NCI-H460 (cell line): ENCODE results near the gene IFIT2. TPM values are rescaled to one million over a fixed set of nuclear protein-coding genes. Genes with fewer than 3 reads are reported as not detected.
"Not testable (repeated sequence)": the region's sequence is repeated elsewhere in the genome, so short reads cannot be mapped to it uniquely, and the experiment has no call there.

Source experiments
- DNase-seq: peaks from one replicate; pipeline ENCODE4 v3.0.0-alpha.2; 2016; ENCODE audit warnings: low read depth; ENCODE audit errors: extremely low read depth
- total RNA-seq: library from RNA; depleted of rRNA; stranded (reverse); fragments of >200 nt; shearing (Covaris generic); gene quantifications from 2 replicates; pipeline ENCODE4 v1.2.3, GENCODE V29; 2014

Gene IFIT2
- total RNA-seq, 1 experiment from 2014 or later: 1.2 TPM

DNA sequence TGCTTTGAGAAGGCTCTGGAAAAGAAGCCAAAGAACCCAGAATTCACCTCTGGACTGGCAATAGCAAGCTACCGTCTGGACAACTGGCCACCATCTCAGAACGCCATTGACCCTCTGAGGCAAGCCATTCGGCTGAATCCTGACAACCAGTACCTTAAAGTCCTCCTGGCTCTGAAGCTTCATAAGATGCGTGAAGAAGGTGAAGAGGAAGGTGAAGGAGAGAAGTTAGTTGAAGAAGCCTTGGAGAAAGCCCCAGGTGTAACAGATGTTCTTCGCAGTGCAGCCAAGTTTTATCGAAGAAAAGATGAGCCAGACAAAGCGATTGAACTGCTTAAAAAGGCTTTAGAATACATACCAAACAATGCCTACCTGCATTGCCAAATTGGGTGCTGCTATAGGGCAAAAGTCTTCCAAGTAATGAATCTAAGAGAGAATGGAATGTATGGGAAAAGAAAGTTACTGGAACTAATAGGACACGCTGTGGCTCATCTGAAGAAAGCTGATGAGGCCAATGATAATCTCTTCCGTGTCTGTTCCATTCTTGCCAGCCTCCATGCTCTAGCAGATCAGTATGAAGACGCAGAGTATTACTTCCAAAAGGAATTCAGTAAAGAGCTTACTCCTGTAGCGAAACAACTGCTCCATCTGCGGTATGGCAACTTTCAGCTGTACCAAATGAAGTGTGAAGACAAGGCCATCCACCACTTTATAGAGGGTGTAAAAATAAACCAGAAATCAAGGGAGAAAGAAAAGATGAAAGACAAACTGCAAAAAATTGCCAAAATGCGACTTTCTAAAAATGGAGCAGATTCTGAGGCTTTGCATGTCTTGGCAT lies 4.8 kb downstream of the IFIT2 start:
- DNase-seq: no peak

DNA sequence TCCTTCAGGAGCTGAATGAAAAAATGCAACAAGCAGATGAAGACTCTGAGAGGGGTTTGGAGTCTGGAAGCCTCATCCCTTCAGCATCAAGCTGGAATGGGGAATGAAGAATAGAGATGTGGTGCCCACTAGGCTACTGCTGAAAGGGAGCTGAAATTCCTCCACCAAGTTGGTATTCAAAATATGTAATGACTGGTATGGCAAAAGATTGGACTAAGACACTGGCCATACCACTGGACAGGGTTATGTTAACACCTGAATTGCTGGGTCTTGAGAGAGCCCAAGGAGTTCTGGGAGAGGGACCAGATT lies 5.4 kb downstream of the IFIT2 start:
- no peak for DNase-seq

DNA sequence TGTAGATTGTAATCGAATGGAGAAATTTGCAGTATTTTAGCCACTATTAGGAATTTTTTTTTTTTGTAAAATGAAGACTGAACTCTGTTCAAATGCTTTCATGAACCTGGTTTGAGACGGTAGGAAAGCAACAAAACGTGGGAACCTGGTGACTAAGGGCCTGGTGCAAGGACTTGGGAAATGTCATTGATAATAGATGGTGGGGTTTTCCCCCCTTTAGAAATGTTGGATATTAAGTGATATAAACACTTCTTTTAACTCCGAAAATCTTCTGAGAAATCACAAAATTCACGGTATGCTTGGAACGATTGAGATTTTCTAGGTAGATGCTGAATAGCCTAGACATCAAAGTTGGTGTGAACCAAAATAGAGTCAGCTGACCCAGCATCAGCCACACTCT lies 6.4 kb downstream of the IFIT2 start:
- DNase-seq: no peak

DNA sequence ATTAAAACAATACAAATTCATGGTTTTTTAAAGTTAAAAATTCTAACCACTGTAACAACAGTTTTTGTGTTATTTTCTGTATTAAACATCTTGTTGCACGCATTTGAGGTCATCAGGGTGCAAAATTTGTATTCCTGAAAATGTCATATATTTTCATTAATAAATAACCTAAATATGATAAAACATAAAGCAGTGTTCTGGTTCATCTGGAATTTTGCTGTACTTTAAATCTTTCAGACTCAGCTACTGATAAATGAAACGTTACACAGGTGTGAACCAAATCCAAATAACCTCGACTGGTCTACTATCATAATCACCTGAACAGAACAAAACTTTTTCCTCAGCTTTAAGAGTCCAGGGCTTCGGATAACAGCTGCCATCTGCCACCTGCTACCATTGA lies 6.9 kb downstream of the IFIT2 start:
- no peak for DNase-seq

- no peak for DNase-seq
Measured at GRCh38 chr10:89309156-89310055, 7.6 kb downstream of the IFIT2 start.

GRCh38 chr10:89310056-89310893 lies 8.4 kb downstream of the IFIT2 start:
- no peak for DNase-seq

- DNase-seq: no peak
Measured at GRCh38 chr10:89312973-89313372, 11.1 kb downstream of the IFIT2 start.

DNA sequence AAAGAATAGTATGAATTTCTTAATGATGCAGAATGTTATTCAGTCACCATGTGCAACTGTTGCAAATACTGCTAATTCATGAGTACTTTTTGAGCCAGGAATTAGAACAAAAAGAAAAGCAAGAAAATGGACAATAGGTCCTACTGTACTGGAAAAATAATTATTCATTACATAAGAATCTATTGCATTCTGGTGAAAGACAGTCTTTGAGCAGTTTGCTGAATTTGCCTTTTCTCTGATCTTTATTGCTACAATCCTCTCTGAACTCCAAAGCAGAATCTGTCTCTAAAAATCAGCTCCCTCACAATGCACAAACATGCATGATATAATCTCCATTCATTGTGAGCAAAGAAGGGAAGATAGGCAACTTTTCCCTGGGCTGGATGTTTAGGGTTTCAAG lies 12.8 kb downstream of the IFIT2 start:
- DNase-seq: no peak

- DNase-seq: not testable (repeated sequence)
Measured at GRCh38 chr10:89318047-89318446, 16.2 kb downstream of the IFIT2 start.

- DNase-seq: not testable (repeated sequence)
Measured at GRCh38 chr10:89325081-89325480, 23.2 kb downstream of the IFIT2 start.

- DNase-seq: not testable (repeated sequence)
Measured at GRCh38 chr10:89325856-89326255, 24.0 kb downstream of the IFIT2 start.

DNA sequence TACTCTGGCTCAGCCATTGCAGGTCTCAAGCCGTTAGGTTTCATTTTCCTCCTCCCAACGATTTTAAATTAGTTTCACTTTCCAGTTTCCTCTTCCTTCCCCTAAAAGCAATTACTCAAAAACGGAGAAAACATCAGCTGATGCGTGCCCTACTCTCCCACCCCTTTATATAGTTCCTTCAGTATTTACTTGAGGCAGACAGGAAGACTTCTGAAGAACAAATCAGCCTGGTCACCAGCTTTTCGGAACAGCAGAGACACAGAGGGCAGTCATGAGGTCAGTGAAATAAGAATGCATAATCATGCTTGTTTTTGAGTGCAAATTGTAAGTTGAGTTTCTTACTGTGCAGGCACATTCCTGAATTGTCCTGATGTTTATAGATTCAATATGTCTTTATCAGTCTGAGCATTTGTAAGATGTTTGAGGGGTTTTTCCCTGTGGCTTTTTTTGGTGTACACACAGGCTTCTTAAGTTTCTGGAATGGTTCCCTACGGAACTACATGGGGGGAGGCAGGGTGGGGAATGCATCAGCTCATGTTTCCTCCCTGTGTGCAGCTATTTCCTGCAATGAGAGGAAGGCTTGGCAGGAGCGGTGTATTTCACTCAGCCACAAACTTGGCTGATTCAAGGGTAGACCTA lies 26.1 kb downstream of the IFIT2 start, which contains the start of gene IFIT3:
IFIT3 (plus strand) TSS at position 195 of the 639 bp plus-strand sequence; CDS start at position 272, 77 bp downstream.
- peak; percentile 60 for DNase-seq

GRCh38 chr10:89329151-89329550 lies 27.3 kb downstream of the IFIT2 start:
- no peak for DNase-seq

- not testable (repeated sequence) for DNase-seq
Measured at GRCh38 chr10:89330014-89330413, 28.2 kb downstream of the IFIT2 start.

GRCh38 chr10:89330537-89331212 lies 28.8 kb downstream of the IFIT2 start:
- DNase-seq: no peak

DNA sequence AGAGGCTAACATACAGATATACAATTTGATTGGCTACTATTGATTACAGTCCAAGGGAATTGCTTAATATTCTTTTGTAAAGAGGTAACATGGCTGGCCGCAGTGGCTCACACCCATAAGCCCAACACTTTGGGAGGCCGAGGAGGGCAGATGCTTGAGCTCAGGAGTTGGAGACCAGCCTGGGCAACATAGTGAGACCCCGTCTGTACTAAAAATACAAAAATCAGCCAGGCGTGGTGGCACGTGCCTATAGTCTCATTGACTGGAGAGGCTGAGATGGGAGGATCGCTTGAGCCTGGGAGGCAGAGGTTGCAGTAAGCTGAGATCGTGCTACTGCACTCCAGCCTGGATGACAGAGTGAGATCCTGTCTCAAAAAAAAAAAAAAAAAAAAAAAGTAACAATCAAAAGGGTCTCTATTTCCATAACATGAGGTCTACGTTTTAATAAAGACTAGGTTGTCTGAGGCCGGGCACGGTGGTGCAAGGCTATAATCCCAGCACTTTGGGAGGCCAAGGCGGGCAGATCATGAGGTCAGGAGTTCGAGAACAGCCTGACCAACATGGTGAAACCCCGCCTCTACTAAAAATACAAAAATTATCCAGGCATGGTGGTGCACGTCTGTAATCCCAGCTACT lies 29.8 kb downstream of the IFIT2 start:
- not testable (repeated sequence) for DNase-seq

DNA sequence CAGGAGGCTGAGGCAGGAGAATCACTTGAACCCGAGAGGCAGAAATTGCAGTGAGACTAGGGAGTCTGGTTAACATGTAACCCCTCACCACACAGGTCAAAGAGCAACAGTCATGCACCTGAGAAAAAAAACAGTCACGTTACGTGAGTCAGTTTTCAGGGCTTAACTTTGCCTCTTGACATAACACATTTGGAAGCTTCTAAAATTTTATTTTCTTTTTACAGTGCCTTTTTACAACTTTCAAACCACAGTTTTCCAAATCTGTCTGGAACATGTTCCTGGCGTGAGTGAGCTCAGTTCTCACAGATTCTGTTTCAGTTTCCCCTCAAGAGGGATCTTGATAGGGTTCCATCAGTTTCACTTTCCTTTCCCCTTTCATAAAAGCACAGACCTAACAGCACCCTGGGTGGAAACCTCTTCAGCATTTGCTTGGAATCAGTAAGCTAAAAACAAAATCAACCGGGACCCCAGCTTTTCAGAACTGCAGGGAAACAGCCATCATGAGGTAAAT lies 30.3 kb downstream of the IFIT2 start:
- no peak for DNase-seq

- DNase-seq: no peak
Measured at GRCh38 chr10:89335226-89335625, 33.4 kb downstream of the IFIT2 start.

DNA sequence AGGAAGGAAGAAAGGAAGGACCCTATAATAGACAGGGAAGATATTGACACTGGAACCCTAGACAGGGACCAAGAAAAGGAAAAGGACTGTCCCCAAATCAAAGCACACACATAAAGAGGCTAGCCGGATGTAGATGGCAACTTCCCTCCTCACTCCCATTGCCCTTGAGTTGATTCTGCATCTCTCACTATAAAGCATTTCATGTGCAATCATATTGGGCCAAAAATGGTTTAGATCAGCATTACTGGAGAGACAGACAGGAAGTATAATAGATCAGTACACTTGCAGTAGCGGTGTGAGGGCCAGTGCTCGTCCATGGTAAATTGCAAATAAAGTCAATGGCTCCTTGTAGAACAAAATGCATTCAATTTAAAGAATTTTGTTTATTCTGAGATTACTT lies 34.4 kb downstream of the IFIT2 start:
- no peak for DNase-seq
